ENCODE results near the gene SLC35E3. TPM values are rescaled to one million over a fixed set of nuclear protein-coding genes. Genes with fewer than 3 reads are reported as not detected.

The SLC35E3 gene
- polyA plus RNA-seq, 2 of the 4 experiments (the other 2 are of a cell fraction) = 5.1 to 22.1 TPM

DNA sequence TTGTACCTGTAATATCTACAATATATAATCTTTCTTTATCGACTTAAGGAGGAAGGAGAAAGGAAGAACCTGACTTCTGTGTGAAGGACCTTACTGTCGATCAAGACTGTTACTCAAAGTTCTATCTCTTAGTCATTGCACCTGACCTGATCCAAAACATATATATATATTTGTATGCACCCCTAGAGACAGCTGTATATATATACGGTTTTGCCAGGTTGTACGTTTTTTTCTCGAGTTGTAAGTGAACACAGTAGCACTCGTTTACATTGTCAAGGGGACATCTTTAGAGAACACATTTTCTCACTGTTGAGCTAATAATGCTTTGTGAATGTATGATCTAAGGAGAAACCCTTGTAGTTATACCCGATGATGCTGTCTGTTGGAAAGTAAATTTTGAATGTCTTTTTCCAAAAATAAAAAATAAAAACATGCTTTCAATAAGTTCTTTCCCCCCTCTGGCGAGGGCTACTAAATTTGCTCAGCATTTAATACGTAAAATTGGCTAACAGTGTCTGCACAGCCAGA lies 536 bp upstream of the SLC35E3 start:
- TF ChIP-seq JUNB (IDR thresholded peaks at IDR 0.05) (no peak), PHF8 (IDR thresholded peaks at IDR 0.05; ENCODE audit: borderline replicate concordance, low read depth) (no peak), HES2 (IDR thresholded peaks at IDR 0.05) (no peak), HOXB5 (CRISPR knock-in tag; IDR thresholded peaks at IDR 0.05) (no peak), FOSL2 (IDR thresholded peaks at IDR 0.05) (no peak), FOSL2 (CRISPR knock-in tag; IDR thresholded peaks at IDR 0.05) (no peak), NFE2L2 (conservative IDR thresholded peaks at IDR 0.05; ENCODE audit: low read length) (no peak), RFX5 (IDR thresholded peaks at IDR 0.05) (no peak)
- peaks cover 13% of the 10 kb centered on the region for H3K4me1 ChIP-seq
- ATAC-seq (peak in 1 of 2 experiments; percentile 4; a peak in 4 of 6 replicates), FAIRE-seq (no peak), DNase-seq (ENCODE audit: low read depth in 1 of 2, low spot score in 1 of 2) (peak in 1 of 2 experiments; percentile 10)
- H3K4me2 ChIP-seq = peak overlapping the region; percentile 98
- ChIA-PET POLR2A (interaction anchor here (0.6 to 2.5 kb wide), 9 partner anchors 40 to 380 kb away, joined by 3 to 45 read pairs (median 3); partner anchors contain the start of genes MDM2 and NUP107), CTCF (interaction anchor here (1.0 to 2.3 kb wide), 3 partner anchors 14 to 386 kb away, joined by 3 to 8 read pairs (median 3); no protein-coding TSS in a partner anchor)
- 28% methylated on average over 9 of the region's 9 CpGs for WGBS (ENCODE audit: missing lambda C conversion rate)
- peak overlapping the region; percentile 80 to 85 for H3K27ac ChIP-seq
- H3K4me3 ChIP-seq = peak overlapping the region; percentile 71
- no peaks in the 10 kb centered on the region for H3K9me3 ChIP-seq

GRCh38 chr12:68746572-68747180 lies 700 bp downstream of the SLC35E3 start:
- ChIA-PET CTCF (interaction anchor here (0.9 to 2.3 kb wide), 5 partner anchors 12 to 524 kb away, joined by 3 to 8 read pairs (median 3); no protein-coding TSS in a partner anchor), POLR2A (interaction anchor here (0.6 to 2.5 kb wide), 9 partner anchors 8 to 382 kb away, joined by 3 to 45 read pairs (median 4); partner anchors contain the start of gene MDM2)
- 3% methylated on average over 15 of the region's 15 CpGs for WGBS (ENCODE audit: missing lambda C conversion rate)
- peak overlapping the region; percentile 98 for H3K4me2 ChIP-seq
- TF ChIP-seq FOSL2 (IDR thresholded peaks at IDR 0.05) (0 out of 2 replicates have a peak, but pooled peaks have one; percentile 10), FOSL2 (CRISPR knock-in tag; IDR thresholded peaks at IDR 0.05) (peak; percentile 61), ZNF302 (CRISPR knock-in tag; IDR thresholded peaks at IDR 0.05) (no peak), KDM5A (IDR thresholded peaks at IDR 0.05) (0 out of 2 replicates have a peak, but pooled peaks have one; percentile 31), NPAS2 (CRISPR knock-in tag; IDR thresholded peaks at IDR 0.05; ENCODE audit: borderline replicate concordance) (no peak)
- H3K4me1 ChIP-seq = peaks cover 13% of the 10 kb centered on the region
- peak; percentile 75 to 80 for ATAC-seq
- peak overlapping the region; percentile 80 to 85 for H3K27ac ChIP-seq
- H3K4me3 ChIP-seq = peak overlapping the region; percentile 71
- DNase-seq (ENCODE audit: low read depth in 1 of 2, low spot score in 1 of 2) = peak; percentile 42 to 51
- no peak for FAIRE-seq
- H3K9me3 ChIP-seq = no peaks in the 10 kb centered on the region

- Histone ChIP-seq H3K4me1 (peaks cover 13% of the 10 kb centered on the region), H3K27ac (no peak overlapping the region), H3K9me3 (no peaks in the 10 kb centered on the region), H3K4me3 (no peak overlapping the region), H3K4me2 (no peak overlapping the region)
- WGBS (ENCODE audit: missing lambda C conversion rate) = 92% methylated on average over 3 of the region's 3 CpGs
- ChIA-PET POLR2A (no interaction called here), CTCF (no interaction called here)
- ATAC-seq (no peak), DNase-seq (ENCODE audit: low read depth in 1 of 2, low spot score in 1 of 2) (no peak), FAIRE-seq (no peak)
- TF ChIP-seq RARB (CRISPR knock-in tag; IDR thresholded peaks at IDR 0.05) (no peak), RCOR1 (IDR thresholded peaks at IDR 0.05; ENCODE audit: low read depth, low read length) (no peak), FOSL2 (IDR thresholded peaks at IDR 0.05) (no peak), FOSL2 (CRISPR knock-in tag; IDR thresholded peaks at IDR 0.05) (no peak), FOXS1 (CRISPR knock-in tag; IDR thresholded peaks at IDR 0.05) (no peak), EP300 (IDR thresholded peaks at IDR 0.05) (no peak), NPAS2 (CRISPR knock-in tag; IDR thresholded peaks at IDR 0.05; ENCODE audit: borderline replicate concordance) (no peak), FOSB (CRISPR knock-in tag; IDR thresholded peaks at IDR 0.05) (no peak), ATOH8 (CRISPR knock-in tag; IDR thresholded peaks at IDR 0.05; ENCODE audit: low read depth) (no peak), KDM5A (IDR thresholded peaks at IDR 0.05) (no peak)
Measured at GRCh38 chr12:68749443-68749842, 3.5 kb downstream of the SLC35E3 start.

DNA sequence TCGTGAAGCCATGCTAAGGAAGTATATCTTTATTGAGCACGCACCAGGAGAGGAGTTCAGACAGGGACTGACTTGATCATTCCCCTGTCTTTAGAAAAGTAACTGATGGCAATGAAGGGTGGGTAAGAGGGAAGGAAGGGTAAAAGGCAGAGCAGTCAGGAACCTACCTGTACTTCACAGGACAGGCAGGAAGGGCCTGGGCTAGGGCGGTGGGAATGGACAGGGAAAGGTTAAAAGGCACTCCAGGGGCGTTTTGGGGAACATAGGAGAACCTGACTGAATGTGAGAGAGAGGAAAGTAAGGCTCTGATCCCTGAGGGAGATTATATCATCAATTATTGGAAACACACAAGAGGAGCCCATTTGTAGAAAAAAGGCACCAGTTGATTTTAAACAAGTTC lies 3.9 kb downstream of the SLC35E3 start:
- Histone ChIP-seq H3K27ac (no peak overlapping the region), H3K4me2 (no peak overlapping the region), H3K9me3 (no peaks in the 10 kb centered on the region), H3K4me1 (peaks cover 13% of the 10 kb centered on the region), H3K4me3 (no peak overlapping the region)
- POLR2A ChIA-PET = no interaction called here
- DNase-seq (ENCODE audit: low read depth in 1 of 2, low spot score in 1 of 2) (no peak), ATAC-seq (no peak), FAIRE-seq (no peak)
- CTCF ChIA-PET = no interaction called here
- WGBS (ENCODE audit: missing lambda C conversion rate) = 75% methylated on average over 4 of the region's 4 CpGs
- TF ChIP-seq, protein P1, sequence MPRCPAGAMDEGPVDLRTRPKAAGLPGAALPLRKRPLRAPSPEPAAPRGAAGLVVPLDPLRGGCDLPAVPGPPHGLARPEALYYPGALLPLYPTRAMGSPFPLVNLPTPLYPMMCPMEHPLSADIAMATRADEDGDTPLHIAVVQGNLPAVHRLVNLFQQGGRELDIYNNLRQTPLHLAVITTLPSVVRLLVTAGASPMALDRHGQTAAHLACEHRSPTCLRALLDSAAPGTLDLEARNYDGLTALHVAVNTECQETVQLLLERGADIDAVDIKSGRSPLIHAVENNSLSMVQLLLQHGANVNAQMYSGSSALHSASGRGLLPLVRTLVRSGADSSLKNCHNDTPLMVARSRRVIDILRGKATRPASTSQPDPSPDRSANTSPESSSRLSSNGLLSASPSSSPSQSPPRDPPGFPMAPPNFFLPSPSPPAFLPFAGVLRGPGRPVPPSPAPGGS (IDR thresholded peaks at IDR 0.05) = no peak
- no peak for TF ChIP-seq JUNB (IDR thresholded peaks at IDR 0.05)
- no peak for TF ChIP-seq HES2 (IDR thresholded peaks at IDR 0.05)
- no peak for TF ChIP-seq ZFP36 (IDR thresholded peaks at IDR 0.05; ENCODE audit: borderline replicate concordance, partially characterized antibody)
- no peak for TF ChIP-seq CBX8 (IDR thresholded peaks at IDR 0.05)
- TF ChIP-seq POLR2A (IDR thresholded peaks at IDR 0.05; ENCODE audit: low read length) = no peak
- no peak for TF ChIP-seq RAD21 (conservative IDR thresholded peaks at IDR 0.05 in 1 of 2, IDR thresholded peaks at IDR 0.05 in 1 of 2)
- TF ChIP-seq RFX5 (IDR thresholded peaks at IDR 0.05) = no peak
- TF ChIP-seq, protein P2, sequence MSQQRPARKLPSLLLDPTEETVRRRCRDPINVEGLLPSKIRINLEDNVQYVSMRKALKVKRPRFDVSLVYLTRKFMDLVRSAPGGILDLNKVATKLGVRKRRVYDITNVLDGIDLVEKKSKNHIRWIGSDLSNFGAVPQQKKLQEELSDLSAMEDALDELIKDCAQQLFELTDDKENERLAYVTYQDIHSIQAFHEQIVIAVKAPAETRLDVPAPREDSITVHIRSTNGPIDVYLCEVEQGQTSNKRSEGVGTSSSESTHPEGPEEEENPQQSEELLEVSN (IDR thresholded peaks at IDR 0.05; ENCODE audit: borderline replicate concordance, low read depth) = no peak
- TF ChIP-seq FOSL2 (IDR thresholded peaks at IDR 0.05) = no peak
- no peak for TF ChIP-seq FOSL2 (CRISPR knock-in tag; IDR thresholded peaks at IDR 0.05)
- no peak for TF ChIP-seq JUN (IDR thresholded peaks at IDR 0.05)

Data from A549 (cell line).